ENCODE data around the gene ALPI.

DNA sequence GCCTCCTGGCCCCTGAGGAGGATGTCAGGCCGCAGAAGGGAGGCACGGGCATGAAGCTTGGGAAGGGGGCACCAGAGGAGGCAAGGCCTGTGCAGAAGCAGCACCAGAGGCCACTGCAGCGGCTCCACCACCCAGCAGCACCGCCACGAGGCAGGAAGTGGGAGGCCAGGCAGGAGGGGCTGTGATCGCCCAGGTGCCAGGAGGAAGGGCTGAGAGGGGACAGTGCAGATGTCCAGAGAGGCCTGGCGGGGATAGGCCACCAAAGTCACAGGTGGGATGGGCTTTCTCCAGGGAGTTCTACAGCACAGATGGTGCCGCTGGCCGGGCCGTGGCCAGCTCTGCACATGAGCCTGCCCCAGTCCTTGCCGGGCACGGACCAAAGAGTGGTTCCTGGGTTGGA, 6.0 kb upstream of the ALPI start:
- TF ChIP-seq PPARA (CRISPR knock-in tag; IDR thresholded peaks at IDR 0.05; ENCODE audit: borderline replicate concordance) (no peak), ARNTL (CRISPR knock-in tag; IDR thresholded peaks at IDR 0.05; ENCODE audit: borderline replicate concordance, low read depth) (no peak), TOX (CRISPR knock-in tag; IDR thresholded peaks at IDR 0.05; ENCODE audit: borderline replicate concordance) (no peak), ISL1 (CRISPR knock-in tag; IDR thresholded peaks at IDR 0.05) (no peak), GLIS3 (CRISPR knock-in tag; IDR thresholded peaks at IDR 0.05) (no peak), SNAI2 (CRISPR knock-in tag; IDR thresholded peaks at IDR 0.05) (no peak), TCF4 (CRISPR knock-in tag; IDR thresholded peaks at IDR 0.05; ENCODE audit: borderline replicate concordance) (no peak), RARB (CRISPR knock-in tag; IDR thresholded peaks at IDR 0.05) (no peak)
- TF ChIP-seq, protein P1, sequence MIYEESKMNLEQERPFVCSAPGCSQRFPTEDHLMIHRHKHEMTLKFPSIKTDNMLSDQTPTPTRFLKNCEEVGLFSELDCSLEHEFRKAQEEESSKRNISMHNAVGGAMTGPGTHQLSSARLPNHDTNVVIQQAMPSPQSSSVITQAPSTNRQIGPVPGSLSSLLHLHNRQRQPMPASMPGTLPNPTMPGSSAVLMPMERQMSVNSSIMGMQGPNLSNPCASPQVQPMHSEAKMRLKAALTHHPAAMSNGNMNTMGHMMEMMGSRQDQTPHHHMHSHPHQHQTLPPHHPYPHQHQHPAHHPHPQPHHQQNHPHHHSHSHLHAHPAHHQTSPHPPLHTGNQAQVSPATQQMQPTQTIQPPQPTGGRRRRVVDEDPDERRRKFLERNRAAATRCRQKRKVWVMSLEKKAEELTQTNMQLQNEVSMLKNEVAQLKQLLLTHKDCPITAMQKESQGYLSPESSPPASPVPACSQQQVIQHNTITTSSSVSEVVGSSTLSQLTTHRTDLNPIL (CRISPR knock-in tag; IDR thresholded peaks at IDR 0.05; ENCODE audit: low read depth) = no peak
- TF ChIP-seq, protein P2, sequence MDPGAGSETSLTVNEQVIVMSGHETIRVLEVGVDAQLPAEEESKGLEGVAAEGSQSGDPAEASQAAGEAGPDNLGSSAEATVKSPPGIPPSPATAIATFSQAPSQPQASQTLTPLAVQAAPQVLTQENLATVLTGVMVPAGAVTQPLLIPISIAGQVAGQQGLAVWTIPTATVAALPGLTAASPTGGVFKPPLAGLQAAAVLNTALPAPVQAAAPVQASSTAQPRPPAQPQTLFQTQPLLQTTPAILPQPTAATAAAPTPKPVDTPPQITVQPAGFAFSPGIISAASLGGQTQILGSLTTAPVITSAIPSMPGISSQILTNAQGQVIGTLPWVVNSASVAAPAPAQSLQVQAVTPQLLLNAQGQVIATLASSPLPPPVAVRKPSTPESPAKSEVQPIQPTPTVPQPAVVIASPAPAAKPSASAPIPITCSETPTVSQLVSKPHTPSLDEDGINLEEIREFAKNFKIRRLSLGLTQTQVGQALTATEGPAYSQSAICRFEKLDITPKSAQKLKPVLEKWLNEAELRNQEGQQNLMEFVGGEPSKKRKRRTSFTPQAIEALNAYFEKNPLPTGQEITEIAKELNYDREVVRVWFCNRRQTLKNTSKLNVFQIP (CRISPR knock-in tag; IDR thresholded peaks at IDR 0.05; ENCODE audit: borderline replicate concordance, low read depth) = no peak
- TF ChIP-seq, protein P3, sequence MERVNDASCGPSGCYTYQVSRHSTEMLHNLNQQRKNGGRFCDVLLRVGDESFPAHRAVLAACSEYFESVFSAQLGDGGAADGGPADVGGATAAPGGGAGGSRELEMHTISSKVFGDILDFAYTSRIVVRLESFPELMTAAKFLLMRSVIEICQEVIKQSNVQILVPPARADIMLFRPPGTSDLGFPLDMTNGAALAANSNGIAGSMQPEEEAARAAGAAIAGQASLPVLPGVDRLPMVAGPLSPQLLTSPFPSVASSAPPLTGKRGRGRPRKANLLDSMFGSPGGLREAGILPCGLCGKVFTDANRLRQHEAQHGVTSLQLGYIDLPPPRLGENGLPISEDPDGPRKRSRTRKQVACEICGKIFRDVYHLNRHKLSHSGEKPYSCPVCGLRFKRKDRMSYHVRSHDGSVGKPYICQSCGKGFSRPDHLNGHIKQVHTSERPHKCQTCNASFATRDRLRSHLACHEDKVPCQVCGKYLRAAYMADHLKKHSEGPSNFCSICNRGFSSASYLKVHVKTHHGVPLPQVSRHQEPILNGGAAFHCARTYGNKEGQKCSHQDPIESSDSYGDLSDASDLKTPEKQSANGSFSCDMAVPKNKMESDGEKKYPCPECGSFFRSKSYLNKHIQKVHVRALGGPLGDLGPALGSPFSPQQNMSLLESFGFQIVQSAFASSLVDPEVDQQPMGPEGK (CRISPR knock-in tag; IDR thresholded peaks at IDR 0.05; ENCODE audit: borderline replicate concordance) = no peak
